NCI-H2107 treated with DMSO at 0.1 percent for 48 hours (cell line): Measurements from ENCODE around the gene SIRT5.

ENCODE experiments used
- DNase-seq: peaks from one replicate; lab custom pipeline; 2025; ENCODE audit not compliant: unreplicated experiment; lab: John Stamatoyannopoulos, UW

Gene SIRT5

DNA sequence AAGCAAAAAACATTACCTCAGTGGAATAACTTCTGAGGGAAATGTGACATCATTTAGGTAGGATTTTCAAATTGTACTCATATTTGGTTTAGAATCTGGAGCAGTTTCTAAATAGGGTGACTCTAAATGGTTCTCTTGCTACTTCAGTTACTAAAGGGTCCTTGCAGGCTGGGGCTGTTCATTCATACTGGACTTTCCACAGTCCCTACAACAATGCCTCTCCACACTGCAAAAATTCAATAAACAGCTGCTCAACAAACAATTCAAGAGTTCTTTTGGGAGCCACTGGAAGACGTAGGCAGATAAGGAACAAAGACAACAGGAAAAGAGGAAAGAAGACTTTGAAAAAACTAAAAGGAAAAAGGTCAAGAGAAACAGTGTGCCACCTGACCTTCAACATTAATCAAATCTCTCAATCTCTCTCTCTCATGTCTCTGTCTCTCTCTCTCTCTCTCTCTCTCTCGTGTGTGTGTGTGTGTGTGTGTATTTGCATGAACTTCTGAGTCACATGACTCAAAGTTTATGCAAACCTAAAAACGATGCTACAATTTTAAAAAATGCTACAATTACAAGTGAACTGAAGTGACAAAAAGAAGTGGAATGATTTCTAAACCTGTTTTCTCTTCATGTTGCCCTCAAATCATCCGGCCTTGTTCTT, 55.2 kb downstream of the SIRT5 start:
- DNase-seq, result no peak

DNA sequence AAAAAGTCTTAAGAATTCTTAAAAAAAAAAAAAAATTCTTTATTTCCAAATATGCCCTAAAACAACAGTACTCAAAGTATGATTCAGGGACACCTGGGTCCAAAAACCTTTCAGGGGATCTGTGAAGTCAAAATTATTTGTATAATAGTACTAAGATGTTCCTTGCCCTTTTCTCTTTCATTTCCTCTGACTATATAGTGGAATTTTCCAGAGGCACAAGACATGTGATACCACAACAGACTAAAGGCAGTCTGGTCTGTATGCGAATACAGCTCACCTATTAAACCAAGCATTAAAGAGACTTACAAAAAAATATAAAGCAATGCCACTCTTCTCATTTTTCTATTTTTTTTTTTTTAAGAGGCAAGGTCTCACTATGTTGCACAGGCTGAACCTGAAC, 56.1 kb downstream of the SIRT5 start:
- DNase-seq, result no peak

DNA sequence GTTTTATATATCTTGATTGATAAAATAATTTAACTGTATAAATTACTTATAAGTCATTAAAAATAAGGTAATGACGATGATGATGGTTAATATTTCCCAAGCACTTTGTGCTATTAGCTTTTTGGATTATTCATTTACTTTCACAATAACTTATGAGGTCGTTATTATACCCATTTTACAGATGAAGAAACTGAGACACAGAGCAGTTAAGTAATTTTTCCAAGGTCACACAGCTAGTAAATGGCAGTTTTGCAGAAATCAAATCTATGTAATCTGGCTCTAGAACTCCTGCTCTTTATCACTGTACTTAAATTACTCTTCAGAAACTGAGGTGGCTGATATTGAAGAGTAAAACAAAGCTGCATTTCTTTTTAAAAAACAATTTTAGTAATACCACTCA, 58.9 kb downstream of the SIRT5 start:
- DNase-seq, result no peak

DNA sequence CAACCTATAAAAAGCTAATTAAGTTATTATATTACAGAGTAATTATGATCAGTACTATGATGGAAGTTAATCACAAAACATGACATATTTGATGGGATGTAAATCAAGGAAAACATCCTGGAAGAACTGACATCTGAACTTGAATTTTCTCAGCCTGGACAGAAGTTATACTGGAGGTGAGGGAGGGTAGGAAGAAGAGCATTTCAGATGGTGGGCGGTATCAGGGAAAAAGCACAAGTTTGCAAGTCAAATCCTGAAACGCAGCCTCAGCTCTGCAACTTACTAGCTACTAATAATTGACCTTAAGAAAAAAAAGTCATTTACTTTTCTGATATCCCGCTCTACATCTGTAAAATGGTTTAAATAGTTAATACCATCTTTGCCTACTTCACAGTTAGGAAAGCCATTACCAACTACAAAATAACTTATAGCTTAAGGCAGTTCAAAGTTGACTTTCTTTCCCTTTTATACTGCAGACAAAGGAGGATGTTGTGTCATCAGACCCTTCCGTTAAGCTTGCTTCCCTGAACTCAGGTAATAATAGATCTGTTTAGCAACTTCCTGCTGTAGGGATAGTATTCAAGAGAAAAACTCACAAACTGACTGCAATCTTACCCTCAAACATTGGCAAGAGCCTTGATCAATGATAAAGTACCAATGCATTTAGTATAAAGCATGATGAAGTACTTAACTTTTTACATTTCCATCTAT, 61.7 kb downstream of the SIRT5 start:
- no peak for DNase-seq

DNA sequence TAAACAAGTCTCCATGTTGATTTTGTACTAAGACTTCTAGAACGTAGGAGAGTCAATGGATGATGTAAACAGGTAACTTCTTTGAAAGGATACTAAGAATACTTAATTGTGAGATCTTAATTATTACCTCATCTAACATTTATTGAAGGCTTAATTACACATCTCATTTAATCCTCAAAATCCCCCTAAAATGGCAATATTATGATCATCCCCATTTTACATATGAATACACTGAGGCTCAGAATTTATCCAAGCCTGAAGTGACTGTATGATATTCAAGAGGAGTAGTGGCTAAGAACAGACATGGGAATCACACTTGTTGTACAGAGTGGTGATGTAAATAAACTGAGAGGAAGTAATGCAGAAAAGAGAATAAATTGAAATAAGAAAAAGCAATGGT, 63.6 kb downstream of the SIRT5 start:
- no peak for DNase-seq

DNA sequence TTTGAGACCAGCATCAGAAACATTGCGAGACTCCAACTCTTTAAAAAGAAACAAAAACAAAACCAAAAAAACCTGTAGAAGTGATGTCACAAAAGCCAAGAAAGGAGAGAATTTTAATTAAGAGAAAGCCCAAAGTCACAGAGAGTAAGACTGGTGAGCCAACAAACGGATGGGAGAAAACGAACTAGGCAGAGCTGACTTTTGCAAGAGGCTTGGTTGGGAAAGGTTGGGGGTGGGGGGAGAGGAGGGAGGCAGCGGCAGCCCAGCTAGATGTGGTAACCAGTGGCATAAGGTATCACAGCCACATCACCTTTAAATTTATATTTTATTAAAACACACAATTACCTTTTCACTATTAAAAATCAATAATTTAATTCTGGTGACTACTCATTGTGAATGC, 64.2 kb downstream of the SIRT5 start:
- no peak for DNase-seq

DNA sequence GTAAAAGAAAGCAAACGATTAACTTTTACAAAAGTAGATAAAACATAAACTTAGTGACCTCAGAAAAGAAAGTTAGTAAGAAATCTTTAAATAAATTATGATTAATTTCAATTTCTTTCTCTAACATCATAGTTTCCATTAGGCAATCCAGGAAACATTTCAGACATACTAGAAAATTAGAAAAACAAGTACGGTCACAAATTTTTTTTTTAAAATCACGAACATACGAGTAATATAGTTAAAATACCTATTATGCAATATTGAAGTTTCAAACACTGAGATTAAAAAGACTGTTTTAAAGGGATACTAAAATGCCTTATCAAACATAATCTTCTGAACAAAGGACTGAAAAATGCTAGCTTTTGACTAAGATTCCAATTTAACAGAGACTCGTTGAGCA, 66.9 kb downstream of the SIRT5 start:
- DNase-seq, result no peak

DNA sequence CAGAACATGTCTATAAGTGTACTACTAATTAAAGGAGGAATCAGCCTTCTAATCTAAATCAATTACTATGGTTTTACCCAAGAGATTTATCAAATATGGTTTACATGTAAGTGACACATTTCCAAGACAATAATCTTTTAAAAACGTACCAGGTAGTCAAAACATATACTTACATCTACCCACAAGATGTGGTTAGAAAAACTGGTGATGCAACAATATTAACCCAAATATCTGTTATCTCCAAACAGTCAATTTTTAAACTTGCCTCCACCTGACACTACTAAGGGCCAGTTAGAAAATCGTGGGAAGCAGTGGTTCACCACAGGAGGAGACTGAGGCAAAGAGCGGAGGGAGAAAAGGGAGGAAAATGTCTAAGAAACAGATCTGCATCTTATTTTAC, 68.7 kb downstream of the SIRT5 start:
- no peak for DNase-seq

DNA sequence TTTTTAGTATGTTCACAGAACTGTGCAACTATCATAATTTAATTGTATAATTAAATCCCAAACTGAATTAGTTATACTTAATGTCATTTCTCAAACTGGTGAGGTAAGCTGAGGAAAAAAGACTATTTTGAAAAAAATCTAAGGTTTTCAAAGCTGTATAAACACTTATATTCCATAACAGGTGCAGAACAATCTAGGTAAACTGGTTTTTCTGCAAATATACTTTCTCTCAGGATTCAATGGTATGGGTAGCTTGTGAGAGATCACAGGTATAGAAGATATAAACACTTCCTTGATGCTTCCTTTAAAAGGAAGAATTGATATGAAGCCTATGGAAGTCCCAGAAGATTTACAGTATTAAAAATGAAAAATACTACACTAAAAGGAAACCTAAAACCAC, 74.4 kb downstream of the SIRT5 start:
- DNase-seq, result no peak

DNA sequence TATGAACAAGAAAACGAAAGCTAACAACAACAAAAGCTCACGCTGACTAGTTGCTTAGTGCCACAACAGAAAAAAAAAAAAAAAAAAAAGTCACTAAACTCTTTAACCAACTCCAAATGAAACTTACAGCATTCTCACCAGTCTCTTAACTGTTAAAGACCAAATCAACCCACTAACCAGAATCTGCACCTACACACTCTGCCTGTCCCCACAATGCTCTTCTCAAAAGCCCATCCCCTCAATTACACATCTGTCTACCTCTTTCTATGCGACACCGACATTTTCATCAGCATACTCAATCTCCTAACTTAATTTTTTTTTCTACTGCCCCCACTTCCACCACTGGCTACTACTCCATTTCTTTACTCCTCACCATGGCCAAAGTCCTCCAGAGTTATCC, 75.0 kb downstream of the SIRT5 start:
- DNase-seq, result no peak

DNA sequence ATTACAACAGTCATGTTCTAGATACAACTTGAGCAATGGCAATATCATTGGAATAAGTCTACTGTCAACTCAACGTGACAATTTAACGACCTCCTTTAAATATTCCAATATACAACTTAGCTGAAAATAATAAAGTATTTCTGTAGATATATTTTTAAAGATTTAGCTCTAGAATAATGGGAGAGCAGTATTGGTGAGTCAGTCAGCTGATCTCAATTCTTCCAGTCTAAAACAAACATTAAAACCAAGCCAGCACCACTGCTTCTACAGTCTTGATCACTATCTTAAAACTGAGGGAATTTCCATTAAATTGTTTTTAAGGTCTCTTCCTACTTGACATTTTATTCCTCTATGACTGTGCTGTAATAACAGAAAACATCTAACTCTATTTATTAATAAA, 78.9 kb downstream of the SIRT5 start:
- DNase-seq, result no peak

DNA sequence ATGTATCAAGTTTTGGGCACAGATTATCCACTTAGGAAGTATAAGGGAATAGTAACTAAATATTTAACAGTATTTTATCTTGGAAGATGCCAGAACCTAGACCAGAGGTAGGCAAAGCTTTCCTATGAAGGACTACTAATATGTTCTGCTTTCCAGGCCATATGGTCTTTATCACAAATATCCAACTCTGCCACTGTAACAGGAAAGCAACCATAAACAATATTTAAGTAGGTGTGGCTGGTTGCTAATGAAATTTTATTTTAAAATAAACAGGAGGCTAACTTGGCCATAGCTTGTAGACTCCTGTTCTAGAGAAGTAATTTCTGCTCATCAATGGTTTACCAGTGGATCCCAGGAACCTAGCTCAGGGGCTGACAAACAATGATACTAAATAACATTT, 80.1 kb downstream of the SIRT5 start:
- no peak for DNase-seq

DNA sequence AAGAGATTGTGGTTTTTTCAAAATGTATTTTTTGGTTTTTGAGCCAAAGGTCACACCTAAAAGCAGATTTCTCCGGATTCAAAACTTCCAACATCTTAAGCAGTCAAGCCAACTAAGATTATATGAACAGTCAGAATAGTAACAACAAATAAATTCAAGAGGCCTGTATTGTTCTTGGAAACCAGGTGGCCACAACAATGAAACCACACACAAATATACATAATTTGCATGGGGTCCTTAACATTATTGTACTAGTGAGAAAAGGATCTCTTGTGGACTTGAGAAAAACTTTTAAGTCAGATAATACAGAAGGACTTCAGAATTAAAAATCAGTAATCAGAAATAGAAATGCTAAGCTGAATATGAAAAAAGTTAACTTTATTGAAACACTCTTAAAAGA, 81.3 kb downstream of the SIRT5 start:
- DNase-seq, result no peak

DNA sequence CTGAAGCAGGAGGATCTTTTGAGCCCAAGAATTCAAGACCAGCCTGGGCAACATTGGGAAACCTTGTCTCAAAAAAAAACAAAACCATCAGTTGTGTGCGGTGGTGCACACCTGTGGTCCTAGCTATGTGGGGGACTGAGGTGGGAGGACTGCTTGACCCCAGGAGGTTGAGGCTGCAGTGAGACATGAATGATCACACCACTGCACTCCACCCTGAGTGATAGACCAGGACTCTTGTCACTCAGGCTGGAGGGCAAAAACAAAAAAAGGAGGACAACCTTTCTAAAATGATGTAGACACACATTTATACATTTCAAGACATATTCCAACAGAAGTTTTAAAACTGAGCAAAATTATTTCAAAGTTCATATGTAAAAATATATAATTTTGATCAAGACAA, 85.9 kb downstream of the SIRT5 start:
- no peak for DNase-seq

DNA sequence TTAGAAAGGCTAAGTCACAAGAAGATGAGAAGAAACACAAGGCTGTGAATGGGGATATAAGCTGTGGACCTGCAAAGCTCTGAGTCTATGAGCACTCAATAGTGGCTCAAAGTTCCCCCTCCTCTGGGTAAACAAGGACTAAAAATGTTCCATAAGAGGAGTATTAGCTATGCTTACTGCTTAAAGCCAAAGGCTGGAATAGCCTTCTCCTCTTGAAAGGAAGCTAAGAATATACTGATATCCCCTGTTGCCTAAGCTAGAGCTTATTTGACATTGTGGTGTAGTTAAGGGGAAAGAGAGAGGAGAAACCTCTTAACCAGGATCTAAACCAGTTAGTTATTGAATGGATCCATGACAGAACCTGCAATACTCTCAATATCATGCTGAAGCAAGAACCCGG, 86.5 kb downstream of the SIRT5 start:
- no peak for DNase-seq

DNA sequence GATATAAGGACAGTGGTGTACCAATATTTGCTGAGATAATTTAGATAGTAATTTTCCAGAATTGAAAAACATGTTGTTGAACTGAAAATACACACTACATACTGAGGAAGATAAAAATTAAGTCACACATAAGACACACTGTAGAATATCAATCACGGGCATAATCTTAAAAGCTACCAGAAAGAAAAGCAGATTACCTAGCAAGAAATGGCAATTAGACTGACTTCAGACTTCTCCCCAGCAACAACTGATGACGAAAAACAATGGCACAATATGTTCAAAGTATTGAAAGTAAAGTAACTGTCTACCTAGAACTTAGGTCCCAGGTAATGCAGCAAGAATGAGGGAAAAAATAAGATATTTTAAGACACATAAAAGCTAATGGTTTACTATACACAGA, 87.2 kb downstream of the SIRT5 start:
- no peak for DNase-seq

DNA sequence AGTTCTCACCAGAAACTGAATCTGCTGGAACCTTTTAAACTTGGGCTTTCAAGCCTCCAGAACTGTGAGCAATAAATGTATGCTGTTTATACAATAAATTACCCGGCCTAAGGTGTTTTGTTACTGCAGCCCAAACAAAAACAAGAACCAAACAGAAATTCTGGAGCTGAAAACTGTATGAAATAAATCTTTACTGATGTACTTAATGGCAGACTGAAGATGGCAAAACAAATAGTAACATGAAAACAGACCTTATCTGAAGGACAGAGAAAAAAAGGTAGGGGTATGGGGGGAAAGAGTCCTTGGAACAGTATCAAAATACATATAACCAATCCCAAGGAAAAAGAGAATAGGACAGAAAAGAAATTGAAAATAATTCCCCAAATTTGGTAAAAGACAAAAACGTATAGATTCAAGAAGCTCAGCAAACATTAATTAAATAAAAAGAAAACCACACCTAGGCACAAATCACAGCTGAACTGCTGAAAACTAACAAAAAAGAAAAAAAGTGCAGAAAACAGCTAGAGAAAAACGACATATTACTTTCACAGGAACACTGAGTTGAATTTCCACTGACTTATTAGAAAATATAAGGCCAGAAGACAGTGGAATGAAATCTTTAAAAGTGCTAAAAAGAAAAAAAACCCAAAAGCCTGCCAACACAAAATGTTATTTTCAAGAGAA, 88.4 kb downstream of the SIRT5 start:
- DNase-seq, result no peak

DNA sequence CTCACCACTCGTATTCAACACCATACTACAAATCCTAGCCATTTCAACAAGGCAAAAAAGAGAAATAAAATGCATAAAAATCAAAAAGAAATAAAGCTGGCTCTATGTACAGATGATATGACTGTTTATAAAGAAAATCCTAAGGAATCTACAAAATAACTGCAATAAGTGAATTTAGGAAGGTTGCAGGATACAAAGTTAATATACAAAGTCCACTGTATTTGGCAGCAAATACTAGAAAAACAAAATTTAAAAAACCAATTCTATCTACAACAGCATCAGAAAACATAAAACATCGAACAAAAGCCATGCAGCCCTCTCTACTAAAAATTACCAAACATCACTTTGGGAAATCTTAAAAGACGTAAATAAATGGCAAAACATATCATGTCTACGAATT, 89.6 kb downstream of the SIRT5 start:
- no peak for DNase-seq
